ENCODE measurements around the gene OPN3.

OPN3 gene

GRCh38 chr1:241644259-241644658, 4.1 kb upstream of the OPN3 start:
- no peak for DNase-seq

GRCh38 chr1:241642593-241642944, 2.4 kb upstream of the OPN3 start:
- no peak for DNase-seq

GRCh38 chr1:241641773-241642592, 1.8 kb upstream of the OPN3 start:
- DNase-seq, result no peak

- DNase-seq, result no peak
Measured at GRCh38 chr1:241640867-241641622, 876 bp upstream of the OPN3 start.

- peak; percentile 78 for DNase-seq
Measured at GRCh38 chr1:241639623-241640148, 483 bp downstream of the OPN3 start.

GRCh38 chr1:241638909-241639622, 1.1 kb downstream of the OPN3 start:
- no peak for DNase-seq

GRCh38 chr1:241638099-241638682, 2.0 kb downstream of the OPN3 start:
- DNase-seq, result no peak

GRCh38 chr1:241637604-241638003, 2.6 kb downstream of the OPN3 start:
- no peak for DNase-seq

GRCh38 chr1:241637046-241637590, 3.1 kb downstream of the OPN3 start:
- no peak for DNase-seq

GRCh38 chr1:241636291-241636690, 3.9 kb downstream of the OPN3 start:
- DNase-seq, result no peak

GRCh38 chr1:241635556-241636152, 4.5 kb downstream of the OPN3 start:
- no peak for DNase-seq

GRCh38 chr1:241632987-241633386, 7.2 kb downstream of the OPN3 start:
- DNase-seq, result no peak

GRCh38 chr1:241631674-241632073, 8.5 kb downstream of the OPN3 start:
- DNase-seq, result no peak

- no peak for DNase-seq
Measured at GRCh38 chr1:241630899-241631298, 9.3 kb downstream of the OPN3 start.

- DNase-seq, result no peak
Measured at GRCh38 chr1:241630476-241630875, 9.7 kb downstream of the OPN3 start.

- DNase-seq, result no peak
Measured at GRCh38 chr1:241630005-241630404, 10.2 kb downstream of the OPN3 start.

- no peak for DNase-seq
Measured at GRCh38 chr1:241627453-241628259, 12.5 kb downstream of the OPN3 start.

GRCh38 chr1:241624935-241625334, 15.2 kb downstream of the OPN3 start:
- no peak for DNase-seq

GRCh38 chr1:241622669-241623068, 17.5 kb downstream of the OPN3 start:
- no peak for DNase-seq

GRCh38 chr1:241617426-241617825, 22.7 kb downstream of the OPN3 start:
- DNase-seq, result no peak

Data from retina (tissue), 1 donor.